GM18951 (cell line): Measurements from ENCODE around the gene PCGF1.

ENCODE experiments used
- POLR2A ChIP-seq: IDR thresholded peaks from 4 replicates; pipeline ENCODE4 v1.6.1; 2011; ENCODE audit warnings: mild to moderate bottlenecking; ENCODE audit not compliant: insufficient read length, insufficient read depth; ENCODE audit errors: extremely low read depth
- in situ Hi-C: fragments of 300-500 bp; cut with MboI; formaldehyde crosslinking; loops from one replicate; pipeline ENCODE4 v1.12.0; 2022; ENCODE audit warnings: low sequenced_read_pairs, mixed read lengths, inconsistent platforms; ENCODE audit not compliant: unreplicated experiment

The PCGF1 gene

GRCh38 chr2:74548900-74549826, 41.7 kb upstream of the PCGF1 start:
- in situ Hi-C loops = no loop called here
- peak; percentile 53 for TF ChIP-seq POLR2A

- TF ChIP-seq POLR2A = no peak
- in situ Hi-C loops = no loop called here
These were observed 40.9 kb upstream of the PCGF1 start for GRCh38 chr2:74548285-74548899.

DNA sequence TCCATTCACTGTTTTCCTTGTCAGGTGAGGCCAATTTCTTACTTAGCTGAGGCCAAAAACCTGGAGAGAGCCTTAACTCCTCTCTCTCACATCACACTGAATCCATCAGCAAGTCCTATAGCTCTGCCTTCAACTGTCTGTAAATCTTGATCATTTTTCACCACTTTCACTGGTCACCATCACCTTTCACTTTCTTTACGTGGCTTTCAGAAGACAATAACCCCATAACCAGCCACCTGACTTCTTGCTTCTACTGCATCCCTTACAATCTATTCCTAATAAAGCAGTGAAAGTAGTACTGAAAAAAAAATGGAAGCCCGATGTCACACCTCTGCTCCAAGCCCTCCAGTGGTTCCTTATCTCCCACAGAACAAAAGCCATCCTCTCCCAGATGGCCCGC, 38.5 kb upstream of the PCGF1 start:
- no peak for TF ChIP-seq POLR2A
- in situ Hi-C loops = no loop called here

- TF ChIP-seq POLR2A = no peak
- in situ Hi-C loops = no loop called here
These were observed 37.1 kb upstream of the PCGF1 start for GRCh38 chr2:74544634-74545033.

DNA sequence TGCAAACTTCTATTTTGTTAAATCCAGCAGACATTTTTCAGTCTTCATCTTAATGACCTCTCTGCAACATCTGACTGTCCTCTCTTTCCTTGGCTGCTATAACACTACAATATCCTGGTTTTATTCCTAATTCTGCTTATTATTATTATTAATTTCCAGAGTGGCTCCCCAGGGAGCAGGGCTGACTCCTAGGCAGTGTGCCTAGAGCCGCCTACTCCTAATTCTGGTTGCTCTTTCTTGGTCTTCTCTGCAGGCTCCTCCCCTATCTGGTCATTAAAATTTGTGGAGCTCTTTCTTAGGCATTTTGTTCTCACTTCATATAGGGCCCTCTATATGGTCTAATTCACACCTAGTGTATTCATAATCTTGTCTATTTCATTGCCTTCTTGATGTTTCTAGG, 35.5 kb upstream of the PCGF1 start:
- in situ Hi-C loops = no loop called here
- TF ChIP-seq POLR2A = no peak

- TF ChIP-seq POLR2A = no peak
- in situ Hi-C loops = no loop called here
These were observed 32.8 kb upstream of the PCGF1 start for GRCh38 chr2:74540291-74540690.

DNA sequence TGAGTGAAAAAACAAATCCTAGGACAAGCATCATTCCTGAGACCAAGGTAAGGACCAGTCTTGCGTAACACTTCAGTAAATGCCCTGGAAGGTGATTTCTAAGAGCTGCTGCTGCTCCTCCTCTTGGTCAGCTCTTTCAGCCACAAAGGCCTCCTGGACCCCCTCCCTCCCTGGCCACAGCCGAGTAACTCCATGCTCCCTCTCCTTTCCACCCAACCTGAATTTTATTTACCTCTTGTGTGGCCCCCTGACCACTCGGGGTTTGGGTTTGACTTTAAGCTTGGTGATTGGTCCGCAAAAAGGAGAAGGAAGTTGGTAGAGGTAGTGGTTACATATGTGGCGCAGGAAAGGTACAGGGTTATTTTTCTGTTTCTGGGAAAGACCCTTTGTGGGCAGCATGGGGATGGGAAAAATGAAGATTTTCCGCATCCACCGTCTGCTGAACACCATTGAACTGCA, 31.4 kb upstream of the PCGF1 start:
- in situ Hi-C loops = no loop called here
- TF ChIP-seq POLR2A = no peak

DNA sequence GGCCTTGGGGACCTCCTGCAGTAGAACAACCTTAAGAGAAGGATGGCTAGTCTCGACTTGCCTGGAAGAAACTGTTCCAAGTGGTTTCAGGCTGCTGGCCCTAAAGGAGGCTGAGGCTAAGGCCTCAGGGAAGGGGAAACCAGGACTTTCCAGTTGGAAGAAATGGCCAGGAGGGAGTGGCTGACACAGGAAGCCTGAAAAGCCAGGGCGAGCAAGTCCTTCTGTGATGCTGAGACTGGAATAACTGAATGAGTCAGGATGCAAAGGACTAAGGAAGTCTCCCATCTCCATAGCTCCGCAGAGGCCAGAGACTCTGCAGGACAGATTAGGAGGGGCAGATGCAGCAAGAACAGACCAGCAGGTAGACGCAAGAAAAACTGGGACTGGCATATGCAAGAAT, 29.6 kb upstream of the PCGF1 start:
- TF ChIP-seq POLR2A = no peak
- in situ Hi-C loops = no loop called here

- no peak for TF ChIP-seq POLR2A
- in situ Hi-C loops = no loop called here
These were observed 28.9 kb upstream of the PCGF1 start for GRCh38 chr2:74536166-74536950.

DNA sequence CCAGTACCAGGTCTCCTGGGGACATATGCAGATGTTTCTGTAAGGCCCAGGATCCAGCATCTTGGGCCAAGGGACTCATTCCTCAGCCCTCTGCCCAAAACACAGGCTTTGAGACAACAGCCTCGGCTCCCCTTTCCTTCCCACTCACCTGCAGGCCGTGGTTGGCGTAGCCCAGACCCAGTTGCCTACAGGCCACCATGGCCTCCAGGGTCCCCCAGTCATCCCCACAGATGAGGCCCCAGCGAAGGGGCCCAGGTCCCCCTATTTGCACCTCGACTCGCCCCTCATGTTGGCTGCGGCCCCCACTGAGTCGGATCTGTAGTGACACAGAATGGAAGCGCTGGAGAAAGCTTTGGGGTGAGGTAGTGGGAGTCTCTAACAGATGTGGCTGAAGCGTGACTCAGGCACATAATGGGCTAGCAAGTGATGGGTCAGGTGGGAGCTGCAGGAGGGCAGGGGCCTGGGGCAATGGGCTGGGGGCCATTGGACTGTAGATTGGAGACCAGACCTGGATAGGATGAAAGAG, 28.0 kb upstream of the PCGF1 start:
- in situ Hi-C loops = no loop called here
- no peak for TF ChIP-seq POLR2A

DNA sequence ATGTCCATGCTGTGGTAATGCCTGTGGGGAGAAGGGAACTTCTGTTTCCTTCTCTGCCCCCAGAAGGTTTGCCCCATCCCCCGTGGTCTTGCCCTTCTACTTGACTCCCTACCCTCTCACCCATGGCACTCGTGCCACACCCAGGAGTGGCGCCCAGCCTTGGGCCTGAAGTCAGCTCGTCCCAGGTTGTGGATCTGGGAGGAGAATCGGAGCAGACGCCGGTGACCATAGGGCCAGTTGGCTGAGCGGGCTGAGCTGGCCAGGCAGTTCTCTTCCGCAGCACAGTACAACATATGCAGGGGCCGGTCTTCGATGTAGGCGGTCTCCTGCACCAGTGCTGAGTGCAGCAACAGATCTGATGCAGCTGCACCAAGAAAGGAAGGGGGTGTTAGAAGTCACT, 26.9 kb upstream of the PCGF1 start:
- in situ Hi-C loops = no loop called here

DNA sequence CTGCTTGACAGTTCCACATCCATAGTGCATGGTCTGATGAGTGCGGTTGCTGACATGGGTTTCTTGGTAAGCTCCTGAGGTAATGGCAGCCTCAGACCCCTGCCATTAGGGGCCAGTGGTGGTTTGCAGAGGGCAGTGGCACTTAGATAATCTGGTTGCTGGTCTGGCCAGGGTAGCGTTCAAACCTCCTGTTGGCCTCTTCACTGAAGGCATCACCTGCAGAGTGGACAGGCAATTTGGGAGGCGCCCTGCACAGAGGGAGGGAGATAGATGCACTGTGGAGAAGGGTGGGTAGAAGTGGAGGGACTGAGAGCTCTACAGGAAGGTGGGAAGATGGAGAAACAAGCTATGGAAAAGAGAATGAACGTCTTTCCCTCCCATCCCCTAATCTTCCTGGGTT, 26.0 kb upstream of the PCGF1 start:
- in situ Hi-C loops = no loop called here
- peak; percentile 21 for TF ChIP-seq POLR2A

More for the DNA sequence above, 26.9 kb upstream of the PCGF1 start:
- no peak for TF ChIP-seq POLR2A

DNA sequence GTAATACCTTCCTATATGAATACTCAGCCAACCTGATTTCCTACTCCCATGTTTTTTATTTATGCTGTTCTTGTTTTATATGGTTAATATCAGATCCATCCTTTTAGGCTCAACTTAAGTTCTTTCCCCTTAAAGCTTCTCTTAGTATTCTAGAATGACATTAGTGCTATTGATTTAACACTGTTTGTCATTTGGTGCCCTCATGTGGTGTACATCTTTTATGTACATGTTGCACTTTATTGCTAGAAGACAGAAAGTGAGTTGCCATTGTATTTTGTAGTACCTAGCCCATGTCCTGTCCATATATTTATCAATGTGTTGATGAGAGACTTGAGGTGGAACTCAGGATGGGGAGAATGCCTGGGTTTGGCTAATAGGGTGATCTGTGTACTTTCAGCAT, 24.7 kb upstream of the PCGF1 start:
- in situ Hi-C loops = no loop called here

More for the DNA sequence above, 24.7 kb upstream of the PCGF1 start:
- no peak for TF ChIP-seq POLR2A
